ENCODE results near the gene GPR107. TPM values are rescaled to one million over a fixed set of nuclear protein-coding genes. Genes with fewer than 3 reads are reported as not detected.

The GPR107 gene
- total RNA-seq, 1 donor = 30.9 TPM

DNA sequence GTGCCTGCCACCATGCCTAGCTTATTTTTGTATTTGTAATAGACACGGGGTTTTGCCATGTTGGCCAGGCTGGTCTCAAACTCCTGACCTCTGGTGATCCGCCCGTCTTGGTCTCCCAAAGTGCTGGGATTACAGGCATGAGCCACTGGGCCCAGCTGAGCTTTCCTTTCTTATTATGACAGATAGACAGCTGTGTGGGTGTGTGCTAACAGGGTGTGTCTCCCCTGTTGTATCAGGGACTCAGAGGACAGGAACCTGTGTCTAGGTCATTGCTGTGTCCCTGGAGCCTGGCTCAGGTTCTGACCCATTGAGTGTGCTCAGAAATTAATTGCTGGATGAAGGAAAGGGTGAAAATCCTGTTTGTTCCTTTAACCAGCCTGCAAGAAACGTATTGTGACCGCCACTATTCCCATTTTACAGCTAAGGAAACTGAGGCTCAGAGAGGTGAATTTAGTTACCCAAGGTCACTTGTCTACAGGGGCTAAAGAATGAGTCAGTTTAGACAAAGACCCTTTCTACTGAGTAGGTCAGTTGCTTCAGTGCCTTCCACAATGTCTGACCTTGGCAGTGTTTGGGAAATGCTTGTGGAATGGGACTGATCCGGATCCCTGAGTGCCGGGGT is 135.3 kb downstream of the GPR107 start:
- DNase-seq (ENCODE audit: low read depth) = no peak
- H3K4me3 ChIP-seq (ENCODE audit: low read depth, low read length) = no peak overlapping the region
- TF ChIP-seq, protein P1, sequence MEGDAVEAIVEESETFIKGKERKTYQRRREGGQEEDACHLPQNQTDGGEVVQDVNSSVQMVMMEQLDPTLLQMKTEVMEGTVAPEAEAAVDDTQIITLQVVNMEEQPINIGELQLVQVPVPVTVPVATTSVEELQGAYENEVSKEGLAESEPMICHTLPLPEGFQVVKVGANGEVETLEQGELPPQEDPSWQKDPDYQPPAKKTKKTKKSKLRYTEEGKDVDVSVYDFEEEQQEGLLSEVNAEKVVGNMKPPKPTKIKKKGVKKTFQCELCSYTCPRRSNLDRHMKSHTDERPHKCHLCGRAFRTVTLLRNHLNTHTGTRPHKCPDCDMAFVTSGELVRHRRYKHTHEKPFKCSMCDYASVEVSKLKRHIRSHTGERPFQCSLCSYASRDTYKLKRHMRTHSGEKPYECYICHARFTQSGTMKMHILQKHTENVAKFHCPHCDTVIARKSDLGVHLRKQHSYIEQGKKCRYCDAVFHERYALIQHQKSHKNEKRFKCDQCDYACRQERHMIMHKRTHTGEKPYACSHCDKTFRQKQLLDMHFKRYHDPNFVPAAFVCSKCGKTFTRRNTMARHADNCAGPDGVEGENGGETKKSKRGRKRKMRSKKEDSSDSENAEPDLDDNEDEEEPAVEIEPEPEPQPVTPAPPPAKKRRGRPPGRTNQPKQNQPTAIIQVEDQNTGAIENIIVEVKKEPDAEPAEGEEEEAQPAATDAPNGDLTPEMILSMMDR (IDR thresholded peaks at IDR 0.05; ENCODE audit: insufficient read depth, low read length) = no peak

Small RNA genes lying within 50 kb of the gene (small RNA-seq; reads per million reads assigned to genes)
- gene RF00019 = not detected

Other genes with a start within 250 kb of the GPR107 start
- gene TOR1A, start 229.8 kb upstream of the GPR107 start, total RNA-seq (ENCODE audit: low replicate concordance) = 23.0 and 48.9 TPM in 2 replicates
- 37.3 and 107 TPM in 2 replicates for gene C9orf78, start 218.6 kb upstream of the GPR107 start, total RNA-seq (ENCODE audit: low replicate concordance)
- gene USP20, start 218.4 kb upstream of the GPR107 start, total RNA-seq (ENCODE audit: low replicate concordance) = 7.5 and 11.4 TPM in 2 replicates
- gene FNBP1, start 10.7 kb upstream of the GPR107 start, total RNA-seq (ENCODE audit: low replicate concordance) = 44.4 and 57.9 TPM in 2 replicates
- 10.7 and 39.2 TPM in 2 replicates for gene NCS1, start 118.5 kb downstream of the GPR107 start, total RNA-seq (ENCODE audit: low replicate concordance)
- not detected in 2 replicates for gene HMCN2, start 211.9 kb downstream of the GPR107 start, total RNA-seq (ENCODE audit: low replicate concordance)